ENCODE measurements around the gene MOGAT2. TPM values are rescaled to one million over a fixed set of nuclear protein-coding genes. Genes with fewer than 3 reads are reported as not detected.

Gene MOGAT2
- total RNA-seq, 2 donors from 2014 or later, result not detected

- TF ChIP-seq CTCF (IDR thresholded peaks at IDR 0.05), result no peak
- H3K27me3 ChIP-seq (replicated peaks; ENCODE audit: insufficient read depth), result no peaks in the 10 kb centered on the region
- H3K9me3 ChIP-seq, result no peaks in the 10 kb centered on the region
- H3K27ac ChIP-seq, result no peak overlapping the region
- H3K36me3 ChIP-seq, result no peaks in the 10 kb centered on the region
- H3K4me1 ChIP-seq (ENCODE audit: control insufficient read depth in 1 of 2, low read depth in 2 of 2), result no peaks in the 10 kb centered on the region
- DNase-seq (ENCODE audit: low spot score) (no peak), ATAC-seq (ENCODE audit: insufficient number of reproducible peaks, low FRiP score, low read depth) (no peak)
- H3K4me3 ChIP-seq, result no peak overlapping the region
Measured at GRCh38 chr11:75760243-75760642, 42.6 kb downstream of the MOGAT2 start.

GRCh38 chr11:75760710-75761493, 43.3 kb downstream of the MOGAT2 start:
- Histone ChIP-seq H3K4me3 (no peak overlapping the region), H3K36me3 (no peaks in the 10 kb centered on the region), H3K4me1 (ENCODE audit: control insufficient read depth in 1 of 2, low read depth in 2 of 2) (no peaks in the 10 kb centered on the region), H3K27me3 (replicated peaks; ENCODE audit: insufficient read depth) (no peaks in the 10 kb centered on the region), H3K9me3 (no peaks in the 10 kb centered on the region), H3K27ac (no peak overlapping the region)
- no peak for ATAC-seq (ENCODE audit: insufficient number of reproducible peaks, low FRiP score, low read depth)
- no peak for TF ChIP-seq CTCF (IDR thresholded peaks at IDR 0.05)
- no peak for DNase-seq (ENCODE audit: low spot score)

GRCh38 chr11:75762158-75762557, 44.5 kb downstream of the MOGAT2 start:
- no peak for DNase-seq (ENCODE audit: low spot score)
- TF ChIP-seq CTCF (IDR thresholded peaks at IDR 0.05), result no peak
- Histone ChIP-seq H3K27ac (no peak overlapping the region), H3K9me3 (no peaks in the 10 kb centered on the region), H3K27me3 (replicated peaks; ENCODE audit: insufficient read depth) (no peaks in the 10 kb centered on the region), H3K4me1 (ENCODE audit: control insufficient read depth in 1 of 2, low read depth in 2 of 2) (no peaks in the 10 kb centered on the region), H3K36me3 (no peaks in the 10 kb centered on the region), H3K4me3 (no peak overlapping the region)
- ATAC-seq (ENCODE audit: insufficient number of reproducible peaks, low FRiP score, low read depth), result no peak

- H3K27ac ChIP-seq, result no peak overlapping the region
- TF ChIP-seq CTCF (IDR thresholded peaks at IDR 0.05), result no peak
- peaks cover 1 to 7% of the 10 kb centered on the region in 2 donors for H3K4me1 ChIP-seq (ENCODE audit: control insufficient read depth in 1 of 2, low read depth in 2 of 2)
- ATAC-seq (ENCODE audit: insufficient number of reproducible peaks, low FRiP score, low read depth) (no peak), DNase-seq (ENCODE audit: low spot score) (no peak)
- H3K9me3 ChIP-seq, result no peaks in the 10 kb centered on the region
- no peak overlapping the region for H3K4me3 ChIP-seq
- H3K36me3 ChIP-seq, result no peaks in the 10 kb centered on the region
- H3K27me3 ChIP-seq (replicated peaks; ENCODE audit: insufficient read depth), result no peaks in the 10 kb centered on the region
Measured at GRCh38 chr11:75762885-75763284, 45.2 kb downstream of the MOGAT2 start.

- ATAC-seq (ENCODE audit: insufficient number of reproducible peaks, low FRiP score, low read depth), result no peak
- TF ChIP-seq CTCF (IDR thresholded peaks at IDR 0.05), result no peak
- Histone ChIP-seq H3K36me3 (no peaks in the 10 kb centered on the region), H3K4me1 (ENCODE audit: control insufficient read depth in 1 of 2, low read depth in 2 of 2) (peaks cover 5 to 13% of the 10 kb centered on the region in 2 donors), H3K4me3 (no peak overlapping the region), H3K27me3 (replicated peaks; ENCODE audit: insufficient read depth) (no peaks in the 10 kb centered on the region), H3K27ac (no peak overlapping the region), H3K9me3 (no peaks in the 10 kb centered on the region)
- DNase-seq (ENCODE audit: low spot score), result no peak
Measured at GRCh38 chr11:75763846-75764245, 46.2 kb downstream of the MOGAT2 start.
